Measurements from ENCODE around the gene KRTAP10-5. TPM values are rescaled to one million over a fixed set of nuclear protein-coding genes. Genes with fewer than 3 reads are reported as not detected.
"Not testable (repeated sequence)": the region's sequence is repeated elsewhere in the genome, so short reads cannot be mapped to it uniquely, and the experiment has no call there.

Gene KRTAP10-5
- total RNA-seq, 2 donors from 2014 or later, result not detected

- no peak overlapping the region for H3K4me3 Mint-ChIP-seq
- no peak for DNase-seq (ENCODE audit: low spot score)
- H3K9me3 Mint-ChIP-seq, result peaks cover 6% of the 10 kb centered on the region
- H3K27ac Mint-ChIP-seq, result no peak overlapping the region
- peaks cover 24 to 29% of the 10 kb centered on the region in 2 donors for H3K27me3 Mint-ChIP-seq
- no peak for ATAC-seq
- peaks cover 23% of the 10 kb centered on the region for H3K36me3 Mint-ChIP-seq
- peaks cover 0 to 2% of the 10 kb centered on the region in 2 donors for H3K4me1 Mint-ChIP-seq (ENCODE audit: low read depth in 2 of 2)
Observed at GRCh38 chr21:44579056-44579832, 1.2 kb downstream of the KRTAP10-5 start.

- Mint-ChIP-seq H3K4me3 (no peak overlapping the region), H3K4me1 (ENCODE audit: low read depth in 2 of 2) (peaks cover 0 to 2% of the 10 kb centered on the region in 2 donors), H3K27ac (no peak overlapping the region), H3K36me3 (peaks cover 23% of the 10 kb centered on the region), H3K9me3 (peaks cover 6% of the 10 kb centered on the region), H3K27me3 (peaks cover 21 to 22% of the 10 kb centered on the region in 2 donors)
- ATAC-seq (no peak), DNase-seq (ENCODE audit: low spot score) (no peak)
Observed at GRCh38 chr21:44578371-44579055, 1.9 kb downstream of the KRTAP10-5 start.

- no peak overlapping the region for H3K27ac Mint-ChIP-seq
- ATAC-seq (no peak), DNase-seq (ENCODE audit: low spot score) (no peak)
- H3K4me3 Mint-ChIP-seq, result no peak overlapping the region
- peaks cover 23 to 32% of the 10 kb centered on the region in 2 donors for H3K27me3 Mint-ChIP-seq
- peaks cover 8% of the 10 kb centered on the region for H3K36me3 Mint-ChIP-seq
- peaks cover 3% of the 10 kb centered on the region for H3K9me3 Mint-ChIP-seq
- H3K4me1 Mint-ChIP-seq (ENCODE audit: low read depth in 2 of 2), result peaks cover 0 to 2% of the 10 kb centered on the region in 2 donors
Observed at GRCh38 chr21:44576025-44576420, 4.4 kb downstream of the KRTAP10-5 start.

GRCh38 chr21:44575307-44576024 is 4.9 kb downstream of the KRTAP10-5 start:
- DNase-seq (ENCODE audit: low spot score) (no peak), ATAC-seq (no peak)
- Mint-ChIP-seq H3K4me1 (ENCODE audit: low read depth in 2 of 2) (peaks cover 0 to 2% of the 10 kb centered on the region in 2 donors), H3K36me3 (peaks cover 6% of the 10 kb centered on the region), H3K27ac (no peak overlapping the region), H3K9me3 (peaks cover 3% of the 10 kb centered on the region), H3K27me3 (peaks cover 23 to 32% of the 10 kb centered on the region in 2 donors), H3K4me3 (no peak overlapping the region)

- DNase-seq (ENCODE audit: low spot score) (no peak), ATAC-seq (no peak)
- H3K27ac Mint-ChIP-seq, result no peak overlapping the region
- H3K4me3 Mint-ChIP-seq, result no peak overlapping the region
- peaks cover 0 to 2% of the 10 kb centered on the region in 2 donors for H3K4me1 Mint-ChIP-seq (ENCODE audit: low read depth in 2 of 2)
- H3K27me3 Mint-ChIP-seq, result peaks cover 21 to 32% of the 10 kb centered on the region in 2 donors
- no peaks in the 10 kb centered on the region for H3K36me3 Mint-ChIP-seq
- H3K9me3 Mint-ChIP-seq, result peaks cover 3% of the 10 kb centered on the region
Observed at GRCh38 chr21:44574457-44575306, 5.7 kb downstream of the KRTAP10-5 start.

GRCh38 chr21:44573630-44574456 is 6.6 kb downstream of the KRTAP10-5 start, which contains the start of gene KRTAP10-4:
Gene KRTAP10-4, plus strand, starts transcription at chr21:44573729. Its CDS starts 30 bp downstream, at chr21:44573759.
- H3K4me1 Mint-ChIP-seq (ENCODE audit: low read depth in 2 of 2); H3K27ac Mint-ChIP-seq; H3K4me3 Mint-ChIP-seq; ATAC-seq; H3K36me3 Mint-ChIP-seq; DNase-seq (ENCODE audit: low spot score); H3K9me3 Mint-ChIP-seq: not testable (repeated sequence)
- peaks cover 21 to 32% of the 10 kb centered on the region in 2 donors for H3K27me3 Mint-ChIP-seq

GRCh38 chr21:44572959-44573583 is 7.3 kb downstream of the KRTAP10-5 start:
- Mint-ChIP-seq H3K27me3 (peaks cover 21 to 32% of the 10 kb centered on the region in 2 donors), H3K27ac (no peak overlapping the region), H3K4me3 (no peak overlapping the region), H3K9me3 (peaks cover 3% of the 10 kb centered on the region), H3K36me3 (no peaks in the 10 kb centered on the region), H3K4me1 (ENCODE audit: low read depth in 2 of 2) (peaks cover 0 to 2% of the 10 kb centered on the region in 2 donors)
- ATAC-seq (no peak), DNase-seq (ENCODE audit: low spot score) (no peak)

GRCh38 chr21:44571844-44572782 is 8.3 kb downstream of the KRTAP10-5 start:
- Mint-ChIP-seq H3K27ac (no peak overlapping the region), H3K9me3 (peaks cover 3% of the 10 kb centered on the region), H3K36me3 (no peaks in the 10 kb centered on the region), H3K4me3 (no peak overlapping the region), H3K4me1 (ENCODE audit: low read depth in 2 of 2) (peaks cover 0 to 2% of the 10 kb centered on the region in 2 donors), H3K27me3 (peaks cover 24 to 32% of the 10 kb centered on the region in 2 donors)
- no peak for DNase-seq (ENCODE audit: low spot score)
- ATAC-seq, result no peak

- peaks cover 0 to 2% of the 10 kb centered on the region in 2 donors for H3K4me1 Mint-ChIP-seq (ENCODE audit: low read depth in 2 of 2)
- no peaks in the 10 kb centered on the region for H3K9me3 Mint-ChIP-seq
- no peaks in the 10 kb centered on the region for H3K36me3 Mint-ChIP-seq
- H3K27ac Mint-ChIP-seq, result no peak overlapping the region
- H3K4me3 Mint-ChIP-seq, result no peak overlapping the region
- H3K27me3 Mint-ChIP-seq, result peaks cover 24 to 32% of the 10 kb centered on the region in 2 donors
- DNase-seq (ENCODE audit: low spot score) (no peak), ATAC-seq (no peak)
Observed at GRCh38 chr21:44571296-44571695, 9.1 kb downstream of the KRTAP10-5 start.

GRCh38 chr21:44569861-44570517 is 10.4 kb downstream of the KRTAP10-5 start:
- Mint-ChIP-seq H3K4me1 (ENCODE audit: low read depth in 2 of 2) (peaks cover 6% of the 10 kb centered on the region in 2 donors), H3K4me3 (no peak overlapping the region), H3K36me3 (no peaks in the 10 kb centered on the region), H3K27ac (peak overlapping the region in 1 of 2 donors; percentile 11), H3K9me3 (no peaks in the 10 kb centered on the region), H3K27me3 (peaks cover 21 to 23% of the 10 kb centered on the region in 2 donors)
- ATAC-seq (no peak), DNase-seq (ENCODE audit: low spot score) (no peak)
